Esophagus muscularis mucosa (tissue), 4 donors: Measurements from ENCODE around the gene AMFR.

Source experiments
- EP300 ChIP-seq: sonication (generic); formaldehyde crosslinking; IDR thresholded peaks from one replicate; pipeline ENCODE4 v1.6.1; 2017; ENCODE audit warnings: antibody characterized with exemption
- POLR2A ChIP-seq: fragments of 450-650 bp; IDR thresholded peaks from one replicate; pipeline ENCODE4 v1.6.1; 2017; ENCODE audit warnings: antibody characterized with exemption, moderate library complexity, mild to moderate bottlenecking, low read depth
- TF ChIP-seq, protein P1 (sequence below), 3 experiments: fragments of 200-600 bp in 2 of 3; fragments of 450-650 bp in 1 of 3; sonication (generic) in 2 of 3; IDR thresholded peaks; one replicate each; pipeline ENCODE4 v1.5.1; 2017 to 2019; ENCODE audit warnings: antibody characterized with exemption in 3 of 3, mild to moderate bottlenecking in 2 of 3, moderate library complexity in 1 of 3

DNA sequence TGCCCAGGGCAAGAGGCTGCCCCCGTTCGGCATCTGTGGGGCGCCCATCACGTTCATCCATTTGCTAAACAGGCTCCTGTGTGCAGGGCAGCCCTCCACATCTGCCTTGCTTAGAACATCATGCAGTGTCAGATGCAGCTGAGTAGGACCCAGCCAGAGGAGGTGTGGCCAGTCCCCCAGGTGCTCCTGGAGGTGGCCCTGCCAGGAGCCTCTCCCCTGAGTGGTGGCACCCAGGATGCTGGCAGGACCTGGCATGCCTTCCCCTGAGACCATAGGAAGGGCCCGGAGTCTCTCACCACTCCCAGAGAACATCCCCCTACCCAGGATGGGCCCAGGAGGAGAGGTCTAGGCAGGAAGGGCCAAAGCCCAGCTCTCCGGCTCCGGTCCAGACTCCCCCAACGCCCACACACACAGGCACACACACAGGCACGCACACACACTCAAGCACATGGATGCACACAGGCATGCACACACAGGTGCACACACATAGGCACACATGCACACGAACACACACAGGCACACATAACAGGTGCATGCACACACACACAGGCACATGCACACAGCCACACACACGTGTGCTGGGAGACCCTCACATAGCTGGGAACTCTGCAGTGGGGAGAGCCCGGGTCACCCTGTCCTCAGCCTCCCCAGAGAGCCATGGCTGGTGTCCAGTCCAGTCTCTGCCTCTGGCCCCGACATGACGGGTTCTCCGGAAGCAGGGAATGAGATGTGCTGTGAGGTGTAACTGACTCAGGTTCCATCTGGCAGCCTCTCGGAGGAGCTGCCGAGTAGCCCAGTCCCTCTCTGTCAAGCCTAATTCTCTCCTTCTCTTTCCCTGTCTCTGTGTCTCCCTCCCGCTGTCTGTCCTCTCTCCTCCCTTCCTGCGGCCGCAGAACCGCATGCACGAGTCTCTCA is 74.6 kb downstream of the AMFR start:
- TF ChIP-seq, protein P1, sequence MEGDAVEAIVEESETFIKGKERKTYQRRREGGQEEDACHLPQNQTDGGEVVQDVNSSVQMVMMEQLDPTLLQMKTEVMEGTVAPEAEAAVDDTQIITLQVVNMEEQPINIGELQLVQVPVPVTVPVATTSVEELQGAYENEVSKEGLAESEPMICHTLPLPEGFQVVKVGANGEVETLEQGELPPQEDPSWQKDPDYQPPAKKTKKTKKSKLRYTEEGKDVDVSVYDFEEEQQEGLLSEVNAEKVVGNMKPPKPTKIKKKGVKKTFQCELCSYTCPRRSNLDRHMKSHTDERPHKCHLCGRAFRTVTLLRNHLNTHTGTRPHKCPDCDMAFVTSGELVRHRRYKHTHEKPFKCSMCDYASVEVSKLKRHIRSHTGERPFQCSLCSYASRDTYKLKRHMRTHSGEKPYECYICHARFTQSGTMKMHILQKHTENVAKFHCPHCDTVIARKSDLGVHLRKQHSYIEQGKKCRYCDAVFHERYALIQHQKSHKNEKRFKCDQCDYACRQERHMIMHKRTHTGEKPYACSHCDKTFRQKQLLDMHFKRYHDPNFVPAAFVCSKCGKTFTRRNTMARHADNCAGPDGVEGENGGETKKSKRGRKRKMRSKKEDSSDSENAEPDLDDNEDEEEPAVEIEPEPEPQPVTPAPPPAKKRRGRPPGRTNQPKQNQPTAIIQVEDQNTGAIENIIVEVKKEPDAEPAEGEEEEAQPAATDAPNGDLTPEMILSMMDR (IDR thresholded peaks at IDR 0.05): no peak
- TF ChIP-seq EP300: no peak
- TF ChIP-seq POLR2A: no peak
